ENCODE results near the gene NUTM1. TPM values are rescaled to one million over a fixed set of nuclear protein-coding genes. Genes with fewer than 3 reads are reported as not detected.
A peak's percentile ranks its signal among the peaks of the same experiment; 100 is the strongest.

NUTM1 gene
- total RNA-seq, 3 donors from 2014 or later (not counting 1 experiment from before 2014, with no cell fraction given), result not detected

DNA sequence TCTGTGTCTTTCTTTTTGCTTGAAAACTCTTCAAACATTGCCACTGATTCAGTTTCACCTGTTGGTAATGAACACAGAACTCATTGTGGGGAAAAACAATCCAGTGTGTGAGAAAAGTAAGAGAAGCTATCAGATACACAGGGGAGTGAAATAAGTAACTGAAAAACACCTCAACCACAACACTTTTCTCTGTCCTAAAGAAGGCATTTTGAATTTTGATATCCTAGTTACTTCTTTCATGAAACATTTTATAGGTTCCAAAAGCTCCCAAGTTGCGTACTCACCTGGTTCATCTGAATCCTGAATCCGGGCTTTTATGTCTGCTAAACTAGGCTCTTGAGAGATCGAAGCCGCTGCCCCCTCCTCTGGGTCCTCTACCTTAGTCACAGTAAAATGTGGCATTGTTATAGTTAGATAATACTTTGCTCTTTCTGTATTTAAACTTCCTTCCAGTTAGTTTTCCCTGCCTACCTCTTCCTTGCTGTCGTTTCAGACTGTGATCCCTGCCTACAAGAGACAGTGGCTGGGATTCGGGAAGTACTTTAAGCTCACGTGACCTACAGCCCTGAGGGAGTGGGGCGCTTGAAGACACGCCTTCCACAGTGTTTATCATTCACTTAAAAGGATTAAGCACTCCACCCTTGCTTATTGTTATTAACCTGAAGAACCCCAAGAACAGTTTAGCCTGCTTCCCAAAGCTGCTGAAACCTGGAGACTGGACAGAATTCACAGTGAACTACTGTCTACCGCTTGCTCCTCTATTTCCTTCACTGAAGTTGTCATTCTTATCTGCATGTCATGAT, 24.6 kb upstream of the NUTM1 start:
- H3K36me3 Mint-ChIP-seq, result peaks cover 5% of the 10 kb centered on the region
- Histone ChIP-seq H3K9me3 (ENCODE audit: control insufficient read depth, insufficient read depth, low read length) (no peaks in the 10 kb centered on the region), H3K27me3 (ENCODE audit: control insufficient read depth, insufficient read depth, low read length) (no peaks in the 10 kb centered on the region), H3K4me3 (ENCODE audit: low read length) (peak overlapping the region; percentile 50), H3K36me3 (ENCODE audit: control insufficient read depth, insufficient read depth, low read length) (no peaks in the 10 kb centered on the region), H3K4me1 (ENCODE audit: control insufficient read depth, insufficient read depth, low read length) (peaks cover 17% of the 10 kb centered on the region), H3K27ac (ENCODE audit: low read length) (no peak overlapping the region)
- TF ChIP-seq, protein P1, sequence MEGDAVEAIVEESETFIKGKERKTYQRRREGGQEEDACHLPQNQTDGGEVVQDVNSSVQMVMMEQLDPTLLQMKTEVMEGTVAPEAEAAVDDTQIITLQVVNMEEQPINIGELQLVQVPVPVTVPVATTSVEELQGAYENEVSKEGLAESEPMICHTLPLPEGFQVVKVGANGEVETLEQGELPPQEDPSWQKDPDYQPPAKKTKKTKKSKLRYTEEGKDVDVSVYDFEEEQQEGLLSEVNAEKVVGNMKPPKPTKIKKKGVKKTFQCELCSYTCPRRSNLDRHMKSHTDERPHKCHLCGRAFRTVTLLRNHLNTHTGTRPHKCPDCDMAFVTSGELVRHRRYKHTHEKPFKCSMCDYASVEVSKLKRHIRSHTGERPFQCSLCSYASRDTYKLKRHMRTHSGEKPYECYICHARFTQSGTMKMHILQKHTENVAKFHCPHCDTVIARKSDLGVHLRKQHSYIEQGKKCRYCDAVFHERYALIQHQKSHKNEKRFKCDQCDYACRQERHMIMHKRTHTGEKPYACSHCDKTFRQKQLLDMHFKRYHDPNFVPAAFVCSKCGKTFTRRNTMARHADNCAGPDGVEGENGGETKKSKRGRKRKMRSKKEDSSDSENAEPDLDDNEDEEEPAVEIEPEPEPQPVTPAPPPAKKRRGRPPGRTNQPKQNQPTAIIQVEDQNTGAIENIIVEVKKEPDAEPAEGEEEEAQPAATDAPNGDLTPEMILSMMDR (IDR thresholded peaks at IDR 0.05), result no peak
- peaks cover 32 to 34% of the 10 kb centered on the region in 2 donors for H3K4me1 Mint-ChIP-seq
- DNase-seq, result peak in 1 of 2 donors; percentile 59
- no peaks in the 10 kb centered on the region for H3K9me3 Mint-ChIP-seq
- peak overlapping the region; percentile 96 for H3K4me3 Mint-ChIP-seq
- intact Hi-C loops (cut with micrococcal nuclease), result no loop called here
- no peaks in the 10 kb centered on the region for H3K27me3 Mint-ChIP-seq (ENCODE audit: low read depth in 2 of 2)
- WGBS (ENCODE audit: insufficient coverage), result 4% methylated on average over 8 of the region's 10 CpGs
- ATAC-seq, result peak; percentile 64 to 75 (median 73)
- peak overlapping the region; percentile 76 to 89 for H3K27ac Mint-ChIP-seq

DNA sequence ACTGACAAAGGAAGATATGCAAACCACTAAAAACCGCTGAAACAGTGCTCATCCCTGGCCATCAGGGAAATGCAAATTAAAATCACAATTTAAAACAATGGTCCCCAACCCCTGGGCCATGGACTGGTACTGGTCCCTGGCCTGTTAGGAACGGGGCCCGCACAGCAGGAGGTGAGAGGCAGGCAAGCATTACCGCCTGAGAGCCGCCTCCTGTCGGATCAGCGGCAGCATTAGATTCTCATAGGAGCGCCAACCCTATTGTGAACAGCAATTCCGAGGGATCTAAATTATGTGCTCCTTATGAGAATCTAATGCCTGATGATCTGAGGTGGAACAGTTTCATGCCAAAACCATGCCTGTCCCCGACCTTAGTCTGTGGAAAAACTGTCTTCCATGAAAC, 19.9 kb upstream of the NUTM1 start:
- Histone ChIP-seq H3K36me3 (ENCODE audit: control insufficient read depth, insufficient read depth, low read length) (no peaks in the 10 kb centered on the region), H3K27ac (ENCODE audit: low read length) (no peak overlapping the region), H3K9me3 (ENCODE audit: control insufficient read depth, insufficient read depth, low read length) (no peaks in the 10 kb centered on the region), H3K4me3 (ENCODE audit: low read length) (no peak overlapping the region), H3K27me3 (ENCODE audit: control insufficient read depth, insufficient read depth, low read length) (no peaks in the 10 kb centered on the region), H3K4me1 (ENCODE audit: control insufficient read depth, insufficient read depth, low read length) (peaks cover 17% of the 10 kb centered on the region)
- H3K27ac Mint-ChIP-seq, result no peak overlapping the region
- TF ChIP-seq, protein P1 (IDR thresholded peaks at IDR 0.05), result no peak
- H3K4me1 Mint-ChIP-seq, result peaks cover 16 to 19% of the 10 kb centered on the region in 2 donors
- H3K36me3 Mint-ChIP-seq, result no peaks in the 10 kb centered on the region
- no peaks in the 10 kb centered on the region for H3K9me3 Mint-ChIP-seq
- 96% methylated on average over 10 of the region's 10 CpGs for WGBS (ENCODE audit: insufficient coverage)
- intact Hi-C loops (cut with micrococcal nuclease), result no loop called here
- no peaks in the 10 kb centered on the region for H3K27me3 Mint-ChIP-seq (ENCODE audit: low read depth in 2 of 2)
- ATAC-seq (no peak), DNase-seq (no peak)
- H3K4me3 Mint-ChIP-seq, result no peak overlapping the region

DNA sequence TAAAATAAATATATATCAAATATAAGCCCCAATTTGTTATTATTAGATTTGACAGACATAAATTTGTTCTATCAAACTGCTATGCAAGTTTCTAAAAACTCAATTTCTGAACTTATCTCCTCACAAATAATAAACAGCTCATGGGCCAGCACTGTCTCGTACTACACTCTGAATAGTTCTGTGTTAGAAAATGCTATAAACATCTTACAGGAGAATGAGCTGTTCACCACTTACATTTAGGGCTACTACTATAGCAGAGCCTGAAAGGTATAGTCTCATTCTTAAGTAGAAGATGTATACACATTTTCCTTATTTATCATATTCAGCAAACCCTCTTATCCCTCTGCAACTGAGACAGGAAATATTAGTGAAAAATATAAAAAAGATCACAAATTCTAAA, 18.2 kb upstream of the NUTM1 start:
- H3K4me3 Mint-ChIP-seq, result no peak overlapping the region

More for the DNA sequence above, 18.2 kb upstream of the NUTM1 start:
- no peaks in the 10 kb centered on the region for H3K27me3 Mint-ChIP-seq (ENCODE audit: low read depth in 2 of 2)
- no peaks in the 10 kb centered on the region for H3K9me3 Mint-ChIP-seq
- TF ChIP-seq, protein P1 (IDR thresholded peaks at IDR 0.05), result no peak
- Histone ChIP-seq H3K9me3 (ENCODE audit: control insufficient read depth, insufficient read depth, low read length) (no peaks in the 10 kb centered on the region), H3K36me3 (ENCODE audit: control insufficient read depth, insufficient read depth, low read length) (no peaks in the 10 kb centered on the region), H3K27ac (ENCODE audit: low read length) (no peak overlapping the region), H3K27me3 (ENCODE audit: control insufficient read depth, insufficient read depth, low read length) (no peaks in the 10 kb centered on the region), H3K4me1 (ENCODE audit: control insufficient read depth, insufficient read depth, low read length) (peaks cover 9% of the 10 kb centered on the region), H3K4me3 (ENCODE audit: low read length) (no peak overlapping the region)
- peaks cover 15% of the 10 kb centered on the region in 2 donors for H3K4me1 Mint-ChIP-seq
- no CpG with 5 or more reads among the region's 1 CpG for WGBS (ENCODE audit: insufficient coverage)
- no peak for DNase-seq
- intact Hi-C loops (cut with micrococcal nuclease), result no loop called here
- no peak overlapping the region for H3K27ac Mint-ChIP-seq
- ATAC-seq, result no peak
- no peaks in the 10 kb centered on the region for H3K36me3 Mint-ChIP-seq
